IMR-90 (cell line): Measurements from ENCODE around the gene ZNF365. TPM values are rescaled to one million over a fixed set of nuclear protein-coding genes. Genes with fewer than 3 reads are reported as not detected.

Experiments
- ATAC-seq: fragments of 200-7000 bp; cut with Tn5 transposase; 2 replicates; pipeline ENCODE4 v1.9.1; 2020; ENCODE audit warnings: low read depth, mild to moderate bottlenecking, moderate library complexity
- BruUV-seq: library from RNA; stranded (reverse); fragments of 400-500 nt; replicated peaks from 2 replicates; lab custom pipeline; 2021; lab: Mats Ljungman, UMichigan
- CTCF ChIA-PET: fragments of 300-600 bp; formaldehyde crosslinking; extraction: SDS; loops from one replicate; lab custom pipeline; 2021; ENCODE audit warnings: antibody characterized with exemption; lab: Yijun Ruan, JAX
- POLR2A ChIA-PET: fragments of 300-600 bp; sonication (Branson Sonifier 250); formaldehyde crosslinking; loops from one replicate; lab custom pipeline; 2022; ENCODE audit warnings: antibody characterized with exemption; ENCODE audit not compliant: unreplicated experiment; lab: Charles Lee
- DNase-seq: peaks from one replicate; pipeline ENCODE4 v3.0.0; 2013
- H2AFZ ChIP-seq: replicated peaks from 2 replicates; pipeline ENCODE3; 2013; ENCODE audit warnings: low read length, mild to moderate bottlenecking; ENCODE audit not compliant: poor library complexity
- H2AK5ac ChIP-seq: 2 replicates; pipeline ENCODE4 v1.6.1; 2013; ENCODE audit warnings: low read depth, low read length, inconsistent platforms
- H2AK9ac ChIP-seq: replicated peaks from 2 replicates; pipeline ENCODE3; 2013; ENCODE audit warnings: mild to moderate bottlenecking, low read depth, low read length, moderate library complexity; ENCODE audit not compliant: poor library complexity
- H2BK120ac ChIP-seq: 2 replicates; pipeline ENCODE4 v1.6.1; 2013; ENCODE audit warnings: low read depth, low read length, inconsistent platforms
- H2BK15ac ChIP-seq: 3 replicates; pipeline ENCODE4 v1.6.1; 2013; ENCODE audit warnings: low read depth, low read length, inconsistent platforms
- H2BK20ac ChIP-seq: 2 replicates; pipeline ENCODE4 v1.6.1; 2013; ENCODE audit warnings: low read depth, mild to moderate bottlenecking, inconsistent platforms, low read length, moderate library complexity
- H2BK5ac ChIP-seq: 2 replicates; pipeline ENCODE4 v1.6.1; 2013; ENCODE audit warnings: mild to moderate bottlenecking, low read depth, low read length, inconsistent platforms; ENCODE audit not compliant: poor library complexity, severe bottlenecking
- H3K14ac ChIP-seq: replicated peaks from 2 replicates; pipeline ENCODE4 v1.6.1; 2013; ENCODE audit warnings: low read depth, low read length, inconsistent platforms
- H3K18ac ChIP-seq: 2 replicates; pipeline ENCODE4 v1.6.1; 2013; ENCODE audit warnings: low read depth, low read length, control low read depth
- H3K23ac ChIP-seq: 2 replicates; pipeline ENCODE4 v1.6.1; 2013; ENCODE audit warnings: low read depth, low read length, inconsistent platforms
- H3K27ac ChIP-seq: 2 replicates; pipeline ENCODE4 v1.5.1; 2013; ENCODE audit warnings: mild to moderate bottlenecking, control low read depth, low read length; ENCODE audit not compliant: insufficient read depth
- H3K27me3 ChIP-seq: 2 replicates; pipeline ENCODE4 v1.6.1; 2013; ENCODE audit warnings: low read length; ENCODE audit not compliant: control insufficient read depth, insufficient read depth
- H3K36me3 ChIP-seq: 2 replicates; pipeline ENCODE4 v1.6.1; 2013; ENCODE audit warnings: low read length, mixed read lengths; ENCODE audit not compliant: control insufficient read depth, insufficient read depth
- H3K4ac ChIP-seq: 2 replicates; pipeline ENCODE4 v1.6.1; 2013; ENCODE audit warnings: low read depth, low read length, inconsistent platforms
- H3K4me1 ChIP-seq: 2 replicates; pipeline ENCODE4 v1.6.1; 2013; ENCODE audit warnings: low read length, mixed read lengths; ENCODE audit not compliant: control insufficient read depth, insufficient read depth
- H3K4me2 ChIP-seq: 2 replicates; pipeline ENCODE4 v1.6.1; 2013; ENCODE audit warnings: low read depth, mild to moderate bottlenecking, control low read depth, low read length, moderate library complexity
- H3K4me3 ChIP-seq: 2 replicates; pipeline ENCODE4 v1.5.1; 2013; ENCODE audit warnings: low read depth, mild to moderate bottlenecking, control low read depth, low read length, moderate library complexity; ENCODE audit not compliant: insufficient read depth
- H3K56ac ChIP-seq: 2 replicates; pipeline ENCODE4 v1.6.1; 2013; ENCODE audit warnings: low read length, inconsistent platforms; ENCODE audit not compliant: insufficient read depth; ENCODE audit errors: extremely low read depth
- H3K79me1 ChIP-seq, 2 experiments: 2 replicates each; pipeline ENCODE4 v1.6.1; 2013; ENCODE audit warnings: low read length in 2 of 2, inconsistent platforms in 1 of 2, low read depth in 1 of 2
- H3K9ac ChIP-seq: 2 replicates; pipeline ENCODE4 v1.6.1; 2013; ENCODE audit warnings: low read depth, low read length, control low read depth
- H3K9me1 ChIP-seq: 2 replicates; pipeline ENCODE4 v1.6.1; 2013; ENCODE audit warnings: low read length, inconsistent platforms; ENCODE audit not compliant: insufficient read depth
- H3K9me3 ChIP-seq: 2 replicates; pipeline ENCODE4 v1.6.1; 2013; ENCODE audit warnings: low read length; ENCODE audit not compliant: control insufficient read depth, insufficient read depth
- H4K20me1 ChIP-seq: 2 replicates; pipeline ENCODE4 v1.6.1; 2013; ENCODE audit warnings: low read length, inconsistent platforms; ENCODE audit not compliant: insufficient read depth
- H4K5ac ChIP-seq: 2 replicates; pipeline ENCODE4 v1.6.1; 2013; ENCODE audit warnings: mild to moderate bottlenecking, low read depth, low read length, control low read depth
- H4K8ac ChIP-seq, 2 experiments: 2 replicates each; pipeline ENCODE4 v1.6.1; 2013; ENCODE audit warnings: low read depth in 2 of 2, low read length in 2 of 2, control low read depth in 1 of 2, inconsistent platforms in 1 of 2
- H4K91ac ChIP-seq: 2 replicates; pipeline ENCODE4 v1.6.1; 2013; ENCODE audit warnings: low read depth, low read length, inconsistent platforms; ENCODE audit not compliant: insufficient read depth
- BHLHE40 ChIP-seq: fragments of 150-350 bp; IDR thresholded peaks from 2 replicates; pipeline ENCODE4 v1.6.1; 2016; ENCODE audit warnings: mild to moderate bottlenecking, low read depth, low read length
- CEBPB ChIP-seq: IDR thresholded peaks from 2 replicates; pipeline ENCODE4 v1.6.1; 2012; ENCODE audit warnings: low read depth, low read length, improper control_type of control experiment
- CHD1 ChIP-seq: IDR thresholded peaks from 2 replicates; pipeline ENCODE4 v1.6.1; 2012; ENCODE audit warnings: low read depth, low read length, improper control_type of control experiment
- CTCF ChIP-seq: conservative IDR thresholded peaks from 2 replicates; pipeline ENCODE4 v1.5.1; 2012; ENCODE audit warnings: mild to moderate bottlenecking, low read depth, low read length, improper control_type of control experiment
- ELK1 ChIP-seq: fragments of 150-350 bp; IDR thresholded peaks from 2 replicates; pipeline ENCODE4 v1.6.1; 2016; ENCODE audit warnings: low read depth, mild to moderate bottlenecking, low read length, moderate library complexity, borderline replicate concordance
- FOS ChIP-seq: fragments of 150-350 bp; IDR thresholded peaks from 2 replicates; pipeline ENCODE4 v1.6.1; 2016; ENCODE audit warnings: low read depth, low read length
- MAFK ChIP-seq: IDR thresholded peaks from 2 replicates; pipeline ENCODE4 v1.6.1; 2012; ENCODE audit warnings: low read depth, low read length, improper control_type of control experiment
- MAZ ChIP-seq: IDR thresholded peaks from 2 replicates; pipeline ENCODE4 v1.6.1; 2012; ENCODE audit warnings: low read depth, mild to moderate bottlenecking, low read length, improper control_type of control experiment, moderate library complexity, borderline replicate concordance
- MXI1 ChIP-seq: IDR thresholded peaks from 2 replicates; pipeline ENCODE4 v1.6.1; 2012; ENCODE audit warnings: low read depth, mild to moderate bottlenecking, low read length, moderate library complexity, borderline replicate concordance
- NFE2L2 ChIP-seq: fragments of 150-350 bp; IDR thresholded peaks from 2 replicates; pipeline ENCODE4 v1.6.1; 2016; ENCODE audit warnings: low read depth, mild to moderate bottlenecking, low read length
- POLR2A ChIP-seq: IDR thresholded peaks from 2 replicates; pipeline ENCODE4 v1.6.1; 2012; ENCODE audit warnings: mild to moderate bottlenecking, low read depth, low read length
- RAD21 ChIP-seq: IDR thresholded peaks from 2 replicates; pipeline ENCODE4 v1.6.1; 2012; ENCODE audit warnings: low read length, improper control_type of control experiment
- RCOR1 ChIP-seq: IDR thresholded peaks from 2 replicates; pipeline ENCODE4 v1.6.1; 2012; ENCODE audit warnings: mild to moderate bottlenecking, low read length, improper control_type of control experiment; ENCODE audit not compliant: insufficient replicate concordance
- RFX5 ChIP-seq: IDR thresholded peaks from 2 replicates; pipeline ENCODE4 v1.8.0; 2012; ENCODE audit warnings: low read depth, mild to moderate bottlenecking, low read length, moderate library complexity
- SMC3 ChIP-seq: fragments of 150-350 bp; IDR thresholded peaks from 2 replicates; pipeline ENCODE4 v1.6.1; 2016; ENCODE audit warnings: low read depth, mild to moderate bottlenecking, antibody characterized with exemption, low read length, moderate library complexity
- USF2 ChIP-seq: fragments of 150-350 bp; IDR thresholded peaks from 2 replicates; pipeline ENCODE4 v1.6.1; 2017; ENCODE audit warnings: mild to moderate bottlenecking, antibody characterized with exemption, low read length, low read depth
- WGBS, 2 experiments: methylation state at CpG; one replicate each; pipeline versions ENCODE4 v1.1.5 to v1.1.7; 2013; ENCODE audit warnings: missing lambda C conversion rate in 2 of 2; ENCODE audit not compliant: insufficient read length in 1 of 2; ENCODE audit errors: extremely low coverage in 2 of 2; 5-methylcytosine and 5-hydroxymethylcytosine counted together
- dilution Hi-C: fragments of 300-500 bp; cut with HindIII; formaldehyde crosslinking; loops from one replicate; pipeline ENCODE4 v1.14.3; 2018; ENCODE audit warnings: low sequenced_read_pairs; ENCODE audit not compliant: unreplicated experiment
- in situ Hi-C: fragments of 300-500 bp; cut with MboI; formaldehyde crosslinking; loops from 3 replicates; pipeline ENCODE4 v1.14.3; 2019; ENCODE audit warnings: low sequenced_read_pairs, inconsistent platforms, mixed read lengths
- intact Hi-C: fragments of 100-400 bp; cut with micrococcal nuclease; formaldehyde crosslinking; loops from 2 replicates; pipeline ENCODE4 v1.10.0; 2022
- polyA plus RNA-seq, 3 experiments: library from polyadenylated mRNA; depleted of rRNA; stranded (reverse); fragments of >200 nt; gene quantifications; 2 replicates each; pipeline ENCODE4 v1.2.3, GENCODE V29; 2012; ENCODE audit warnings: low replicate concordance in 1 of 3
- total RNA-seq: library from RNA; depleted of rRNA; stranded (reverse); fragments of >200 nt; gene quantifications from 2 replicates; pipeline ENCODE4 v1.2.3, GENCODE V29; 2012

Gene ZNF365
- total and polyA plus RNA-seq, 2 of the 4 experiments (the other 2 are of a cell fraction), result 1.2 to 3.2 TPM

GRCh38 chr10:62343000-62343399 lies 31.2 kb upstream of the ZNF365 start:
- Histone ChIP-seq H4K91ac (no peak overlapping the region), H2BK5ac (no peak overlapping the region), H4K8ac (no peak overlapping the region), H2AFZ (no peak overlapping the region), H3K4me3 (no peak overlapping the region), H3K18ac (no peak overlapping the region), H3K9me3 (peaks cover 9% of the 10 kb centered on the region), H3K4ac (no peak overlapping the region), H3K27ac (no peak overlapping the region), H3K14ac (no peak overlapping the region), H3K4me1 (no peaks in the 10 kb centered on the region), H3K4me2 (no peak overlapping the region), H3K9me1 (no peaks in the 10 kb centered on the region), H3K9ac (no peak overlapping the region), H3K27me3 (no peaks in the 10 kb centered on the region), H4K5ac (no peak overlapping the region), H3K56ac (no peak overlapping the region), H3K36me3 (no peaks in the 10 kb centered on the region), H4K20me1 (no peaks in the 10 kb centered on the region), H2BK120ac (no peak overlapping the region), H2BK15ac (no peak overlapping the region), H3K79me1 (no peaks in the 10 kb centered on the region), H2AK9ac (no peak overlapping the region), H3K23ac (no peak overlapping the region), H2BK20ac (no peak overlapping the region), H2AK5ac (no peak overlapping the region)
- no peak for ATAC-seq
- no CpG with 5 or more reads among the region's 1 CpG for WGBS, 2 experiments
- in situ Hi-C loops, result no loop called here
- dilution Hi-C loops, result no loop called here
- CTCF ChIA-PET, result no interaction called here
- TF ChIP-seq ELK1 (no peak), CTCF (no peak), BHLHE40 (no peak), CHD1 (no peak), FOS (no peak), NFE2L2 (no peak), CEBPB (no peak), MAZ (no peak), MAFK (no peak), MXI1 (no peak), RCOR1 (no peak), RAD21 (no peak), POLR2A (no peak), RFX5 (no peak), SMC3 (no peak), USF2 (no peak)
- no peak for DNase-seq
- BruUV-seq, result no TSS peak
- POLR2A ChIA-PET, result no interaction called here
- intact Hi-C loops, result no loop called here
